22Rv1 (cell line): ENCODE measurements around the gene LRRN2.

Experiments used
- H3K27ac ChIP-seq: fragments of 450-650 bp; 2 replicates; pipeline ENCODE4 v1.5.1; 2017
- ZFX ChIP-seq: fragments of 450-650 bp; IDR thresholded peaks from 2 replicates; pipeline ENCODE4 v1.6.1; 2017; ENCODE audit warnings: antibody characterized with exemption, borderline replicate concordance
- TF ChIP-seq, protein P1 (sequence below): fragments of 450-650 bp; IDR thresholded peaks from 2 replicates; pipeline ENCODE4 v1.5.1; 2017; ENCODE audit warnings: mild to moderate bottlenecking

The LRRN2 gene

DNA sequence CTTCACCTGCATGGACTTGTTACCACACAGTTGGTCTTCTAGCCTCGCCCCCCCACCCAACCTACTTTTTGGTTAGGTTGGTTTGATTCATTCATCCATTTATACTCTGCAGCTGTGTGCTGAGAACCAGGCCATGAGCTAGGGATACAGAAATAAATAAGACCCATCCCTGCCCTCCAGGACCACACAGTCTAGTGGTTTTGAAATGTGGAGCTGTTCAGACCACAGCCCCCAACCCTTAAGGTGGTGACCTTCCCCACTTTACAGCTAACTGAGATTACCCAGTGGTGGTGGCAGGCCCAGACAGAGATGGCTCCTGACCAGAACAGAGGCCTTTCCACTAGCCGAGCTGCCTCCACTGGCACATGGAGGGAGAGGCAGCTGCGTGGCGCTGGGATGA lies 37.0 kb downstream of the LRRN2 start:
- H3K27ac ChIP-seq, result no peak overlapping the region
- TF ChIP-seq, protein P1, sequence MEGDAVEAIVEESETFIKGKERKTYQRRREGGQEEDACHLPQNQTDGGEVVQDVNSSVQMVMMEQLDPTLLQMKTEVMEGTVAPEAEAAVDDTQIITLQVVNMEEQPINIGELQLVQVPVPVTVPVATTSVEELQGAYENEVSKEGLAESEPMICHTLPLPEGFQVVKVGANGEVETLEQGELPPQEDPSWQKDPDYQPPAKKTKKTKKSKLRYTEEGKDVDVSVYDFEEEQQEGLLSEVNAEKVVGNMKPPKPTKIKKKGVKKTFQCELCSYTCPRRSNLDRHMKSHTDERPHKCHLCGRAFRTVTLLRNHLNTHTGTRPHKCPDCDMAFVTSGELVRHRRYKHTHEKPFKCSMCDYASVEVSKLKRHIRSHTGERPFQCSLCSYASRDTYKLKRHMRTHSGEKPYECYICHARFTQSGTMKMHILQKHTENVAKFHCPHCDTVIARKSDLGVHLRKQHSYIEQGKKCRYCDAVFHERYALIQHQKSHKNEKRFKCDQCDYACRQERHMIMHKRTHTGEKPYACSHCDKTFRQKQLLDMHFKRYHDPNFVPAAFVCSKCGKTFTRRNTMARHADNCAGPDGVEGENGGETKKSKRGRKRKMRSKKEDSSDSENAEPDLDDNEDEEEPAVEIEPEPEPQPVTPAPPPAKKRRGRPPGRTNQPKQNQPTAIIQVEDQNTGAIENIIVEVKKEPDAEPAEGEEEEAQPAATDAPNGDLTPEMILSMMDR, result no peak
- no peak for TF ChIP-seq ZFX

DNA sequence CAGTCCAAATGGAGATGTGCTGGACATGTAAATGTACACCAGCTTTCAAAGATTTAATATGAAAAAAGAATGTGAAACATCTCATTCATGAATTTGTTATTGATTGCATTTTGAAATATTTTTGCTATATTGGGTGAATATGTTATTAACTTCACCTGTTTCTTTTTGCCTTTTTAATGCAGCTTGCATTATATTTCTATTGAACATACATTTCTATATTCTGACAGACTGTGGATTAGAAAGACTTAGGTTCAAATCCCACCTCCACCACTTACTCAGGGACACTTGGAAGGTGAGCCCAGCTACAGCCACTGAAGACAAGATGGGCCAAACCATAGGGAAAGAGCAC lies 37.8 kb downstream of the LRRN2 start:
- no peak overlapping the region for H3K27ac ChIP-seq
- TF ChIP-seq, protein P1, result no peak
- TF ChIP-seq ZFX, result no peak

- TF ChIP-seq, protein P1, result no peak
- TF ChIP-seq ZFX, result no peak
- no peak overlapping the region for H3K27ac ChIP-seq
These were observed 38.3 kb downstream of the LRRN2 start for GRCh38 chr1:204647114-204647804.

GRCh38 chr1:204645666-204646065 lies 39.9 kb downstream of the LRRN2 start:
- TF ChIP-seq, protein P1, result no peak
- TF ChIP-seq ZFX, result no peak
- no peak overlapping the region for H3K27ac ChIP-seq

DNA sequence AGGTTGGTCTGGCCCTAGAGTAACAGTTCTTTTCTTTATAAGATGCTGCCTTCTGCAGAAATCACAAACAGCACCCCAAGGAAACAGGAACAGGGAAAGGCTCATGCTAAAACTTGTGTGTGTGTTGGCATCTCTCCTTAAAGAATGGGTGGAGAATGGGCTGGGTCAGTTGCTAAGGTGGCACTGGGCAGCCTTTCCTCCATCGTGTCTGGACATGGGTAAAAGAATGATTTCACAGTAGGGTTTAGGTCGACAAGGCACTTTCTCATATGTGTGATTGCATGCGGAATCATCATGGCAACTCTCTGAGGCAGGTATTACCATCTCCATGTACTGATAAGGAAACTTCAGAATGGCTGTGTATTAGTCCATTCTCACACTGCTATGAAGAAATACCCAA lies 40.3 kb downstream of the LRRN2 start:
- no peak for TF ChIP-seq ZFX
- TF ChIP-seq, protein P1, result no peak
- no peak overlapping the region for H3K27ac ChIP-seq

DNA sequence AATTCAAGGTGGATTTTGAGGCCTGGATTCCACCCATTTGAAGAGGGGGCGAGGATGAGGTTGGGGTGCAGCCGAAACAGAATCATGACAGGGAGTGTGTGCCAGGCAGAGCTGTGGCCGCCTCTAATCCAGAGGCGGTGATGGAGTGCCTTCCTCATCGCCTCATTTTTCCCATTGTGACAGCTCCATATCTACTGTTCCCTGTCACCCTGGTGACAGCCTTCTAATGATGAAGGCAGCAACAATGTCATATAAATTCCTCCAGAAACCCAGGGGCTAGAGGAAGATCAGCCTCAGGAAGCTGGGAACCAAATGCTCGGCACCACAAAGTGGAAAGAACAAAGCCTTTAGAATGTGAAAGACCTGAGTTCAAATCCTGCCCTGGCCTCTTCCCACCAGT lies 42.0 kb downstream of the LRRN2 start:
- H3K27ac ChIP-seq, result no peak overlapping the region
- TF ChIP-seq, protein P1, result no peak
- no peak for TF ChIP-seq ZFX

DNA sequence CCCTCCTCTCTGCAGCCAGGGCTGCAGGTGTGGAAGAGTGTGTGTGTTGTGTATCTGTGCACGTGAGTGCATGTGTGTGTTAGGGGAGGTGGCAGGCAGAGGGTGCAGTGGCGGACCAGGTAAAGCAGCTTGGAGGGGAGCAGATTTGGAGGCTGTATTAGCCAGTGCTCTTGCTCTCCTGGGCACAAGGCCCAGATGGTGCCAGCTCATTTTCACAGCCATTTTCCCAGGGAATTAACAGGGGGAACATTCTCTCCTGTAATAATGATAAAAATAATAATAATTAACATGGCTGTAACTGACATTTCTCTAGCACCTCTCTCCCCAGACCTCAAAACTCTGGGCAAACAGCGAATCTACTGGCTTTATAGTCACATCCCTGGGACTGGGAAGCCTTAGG lies 43.6 kb downstream of the LRRN2 start:
- no peak overlapping the region for H3K27ac ChIP-seq
- TF ChIP-seq ZFX, result no peak
- TF ChIP-seq, protein P1, result no peak
